NCI-H128 (cell line): ENCODE data around the gene FAM90A1.
"Not testable (repeated sequence)": the region's sequence is repeated elsewhere in the genome, so short reads cannot be mapped to it uniquely, and the experiment has no call there.

Experiments used
- DNase-seq: peaks from one replicate; lab custom pipeline; 2025; ENCODE audit not compliant: unreplicated experiment; lab: John Stamatoyannopoulos, UW

FAM90A1 gene, protein sequence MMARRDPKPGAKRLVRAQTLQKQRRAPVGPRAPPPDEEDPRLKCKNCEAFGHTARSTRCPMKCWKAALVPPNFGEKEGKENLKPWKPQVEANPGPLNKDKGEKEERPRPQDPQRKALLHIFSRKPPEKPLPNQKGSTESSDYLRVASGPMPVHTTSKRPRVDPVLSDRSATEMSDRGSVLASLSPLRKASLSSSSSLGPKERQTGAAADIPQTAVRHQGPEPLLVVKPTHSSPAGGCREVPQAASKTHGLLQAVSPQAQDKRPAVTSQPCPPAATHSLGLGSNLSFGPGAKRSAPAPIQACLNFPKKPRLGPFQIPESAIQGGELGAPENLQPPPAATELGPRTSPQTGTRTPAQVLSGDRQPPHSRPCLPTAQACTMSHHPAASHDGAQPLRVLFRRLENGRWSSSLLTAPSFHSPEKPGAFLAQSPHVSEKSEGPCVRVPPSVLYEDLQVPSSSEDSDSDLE

DNA sequence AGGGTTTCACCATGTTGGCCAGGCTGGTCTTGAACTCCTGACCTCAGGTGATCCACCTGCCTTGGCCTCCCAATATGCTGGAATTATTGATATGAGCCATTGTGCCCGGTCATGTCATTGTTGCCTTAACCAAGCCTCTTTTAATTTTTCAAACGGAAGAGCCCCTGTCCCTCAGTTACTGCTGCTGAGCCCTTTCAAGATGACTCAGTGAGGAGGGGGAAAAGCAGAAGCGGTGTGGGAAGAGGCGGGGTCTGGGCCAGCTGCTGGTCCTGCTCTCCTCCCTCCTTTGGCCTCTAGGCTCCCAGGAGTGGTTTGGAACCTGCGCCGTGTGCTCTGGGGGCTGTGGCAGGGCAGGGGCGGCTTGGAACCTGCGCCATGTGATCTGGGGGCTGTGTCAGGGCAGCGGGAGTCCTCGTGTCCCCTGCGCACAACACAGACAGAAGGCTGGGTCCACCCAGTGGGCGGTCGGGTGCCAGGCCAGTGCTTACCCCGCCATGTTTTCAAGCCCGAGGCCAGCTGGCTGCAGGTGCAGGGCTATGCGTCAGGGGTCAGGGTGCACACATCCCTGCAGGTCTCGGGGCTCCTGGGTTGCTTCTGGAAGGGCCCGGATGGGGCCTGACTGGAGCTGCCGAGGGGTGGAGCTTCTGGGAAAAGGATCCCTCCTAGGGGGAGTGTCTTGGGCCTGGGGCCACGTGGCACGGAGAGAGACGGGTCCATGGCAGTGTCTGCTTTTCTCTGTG, at the start of gene FAM90A1:
Gene FAM90A1, minus strand, starts transcription at position 627 of the 740 bp plus-strand sequence. CDS start 2,786 bp downstream, outside the sequence.
- DNase-seq: not testable (repeated sequence)

DNA sequence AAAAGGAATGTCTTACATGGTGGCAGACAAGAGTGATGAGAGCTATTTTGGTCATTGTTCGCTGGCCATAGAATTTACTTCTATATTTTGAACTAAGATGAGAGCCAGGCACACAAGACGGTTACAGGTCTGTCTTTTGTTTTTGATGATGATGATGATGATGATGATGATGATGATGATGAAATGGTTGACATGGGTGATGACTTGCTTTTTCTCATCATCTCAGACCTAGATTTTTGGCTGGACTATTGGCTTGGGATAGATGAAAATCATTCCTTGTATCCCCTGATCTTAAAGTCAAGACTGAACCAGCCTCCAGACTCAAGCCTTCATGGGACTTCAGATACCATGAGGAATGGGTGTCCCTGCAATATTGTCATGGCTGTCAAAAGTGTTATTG, 49.0 kb upstream of the FAM90A1 start:
- not testable (repeated sequence) for DNase-seq

DNA sequence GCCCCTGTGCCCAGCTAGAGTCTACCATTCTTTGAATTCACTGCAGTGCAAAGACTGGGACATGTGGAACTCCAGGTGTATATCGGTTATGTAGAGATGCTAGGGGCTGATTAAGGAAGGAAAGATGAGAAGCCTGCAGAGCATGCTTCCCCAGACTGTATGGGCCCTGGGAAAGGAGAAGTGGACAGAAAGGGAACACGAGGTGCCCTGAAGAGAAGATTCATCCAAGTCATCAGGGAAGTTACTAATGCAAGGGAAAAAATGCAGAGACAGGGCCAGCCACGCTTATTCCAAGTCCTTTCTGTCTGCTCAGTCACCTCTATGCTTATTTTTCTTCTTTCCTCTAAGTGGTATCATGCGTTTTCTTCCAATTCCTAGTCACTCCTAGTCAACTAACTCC, 39.3 kb upstream of the FAM90A1 start:
- DNase-seq: not testable (repeated sequence)

DNA sequence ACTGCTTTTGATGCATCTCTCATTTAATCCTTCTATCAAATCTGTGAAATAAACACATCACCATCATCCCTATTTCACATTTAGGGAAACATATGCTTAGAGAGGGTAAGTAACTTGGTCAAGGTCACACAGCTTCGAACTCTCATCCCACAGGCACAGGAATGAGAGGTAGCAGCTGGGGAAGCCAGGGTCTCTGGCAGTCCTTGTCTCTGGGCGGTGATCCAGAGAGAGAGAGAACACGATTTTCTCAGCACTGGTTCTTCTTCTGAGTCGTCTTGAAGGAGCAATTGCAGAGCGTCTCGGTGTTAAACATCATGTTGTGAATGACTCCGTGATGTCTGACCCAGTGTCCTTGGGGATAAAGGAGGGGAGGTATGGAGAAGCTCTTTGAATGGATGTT, 36.8 kb upstream of the FAM90A1 start:
- DNase-seq: not testable (repeated sequence)

DNA sequence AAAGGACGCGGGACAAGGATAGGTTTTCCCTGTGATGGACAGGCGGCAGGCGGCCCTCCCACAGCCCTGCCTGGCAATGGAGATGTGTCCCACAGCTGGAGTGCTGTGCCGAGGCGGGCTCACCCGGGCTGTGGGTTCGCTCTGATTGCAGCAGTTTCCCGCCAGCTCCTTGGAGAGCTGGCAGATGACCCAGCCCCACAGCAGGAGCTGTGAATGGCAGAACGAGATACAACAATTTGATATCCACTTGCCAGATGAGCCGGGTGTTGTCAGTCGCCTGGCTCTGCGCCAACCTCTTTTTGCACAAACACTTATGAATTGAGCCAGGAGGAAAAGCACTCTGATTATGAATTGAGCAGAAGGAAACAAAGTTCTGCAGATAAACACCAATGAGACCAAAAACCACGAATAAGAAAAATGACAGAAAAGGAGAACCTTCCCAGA, 33.7 kb upstream of the FAM90A1 start:
- DNase-seq: peak; percentile 37

DNA sequence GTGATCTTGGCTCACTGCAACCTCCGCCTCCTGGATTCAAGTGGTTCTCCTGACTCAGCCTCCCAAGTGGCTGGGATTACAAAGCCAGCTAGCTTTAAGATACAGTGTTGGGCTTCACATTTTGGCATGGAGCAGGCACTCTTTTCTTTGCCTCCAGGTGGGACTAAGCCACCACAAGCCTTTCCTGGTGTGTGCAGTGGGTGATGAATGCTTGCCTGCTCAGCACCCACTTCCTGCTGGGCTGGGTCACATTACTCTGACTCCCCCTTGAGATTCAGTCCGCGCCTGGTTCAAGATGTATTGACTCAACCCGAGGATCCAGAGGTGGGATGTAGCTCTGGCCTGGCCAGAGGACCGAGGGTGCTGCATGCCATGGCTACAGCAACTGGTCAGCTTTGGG, 28.9 kb upstream of the FAM90A1 start:
- DNase-seq: not testable (repeated sequence)

DNA sequence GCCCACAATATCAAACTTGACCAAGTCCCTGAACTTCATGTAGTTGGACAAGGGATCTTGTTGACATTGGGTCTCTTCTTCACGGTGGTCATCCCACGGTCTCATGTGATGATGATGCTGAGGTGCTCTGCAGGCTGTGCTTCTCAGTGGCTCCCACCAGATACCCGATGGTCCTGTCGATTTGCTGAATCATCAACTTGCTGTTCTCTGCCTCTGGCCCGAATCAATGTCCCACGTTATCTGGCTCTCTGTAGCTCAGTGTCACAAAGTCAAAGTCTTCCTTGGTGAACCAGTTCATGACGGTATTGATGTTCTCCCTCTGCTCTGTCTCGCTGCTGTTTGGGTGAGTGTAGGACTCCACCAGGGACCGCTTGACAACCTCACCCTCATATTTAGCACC, 27.3 kb upstream of the FAM90A1 start:
- not testable (repeated sequence) for DNase-seq

DNA sequence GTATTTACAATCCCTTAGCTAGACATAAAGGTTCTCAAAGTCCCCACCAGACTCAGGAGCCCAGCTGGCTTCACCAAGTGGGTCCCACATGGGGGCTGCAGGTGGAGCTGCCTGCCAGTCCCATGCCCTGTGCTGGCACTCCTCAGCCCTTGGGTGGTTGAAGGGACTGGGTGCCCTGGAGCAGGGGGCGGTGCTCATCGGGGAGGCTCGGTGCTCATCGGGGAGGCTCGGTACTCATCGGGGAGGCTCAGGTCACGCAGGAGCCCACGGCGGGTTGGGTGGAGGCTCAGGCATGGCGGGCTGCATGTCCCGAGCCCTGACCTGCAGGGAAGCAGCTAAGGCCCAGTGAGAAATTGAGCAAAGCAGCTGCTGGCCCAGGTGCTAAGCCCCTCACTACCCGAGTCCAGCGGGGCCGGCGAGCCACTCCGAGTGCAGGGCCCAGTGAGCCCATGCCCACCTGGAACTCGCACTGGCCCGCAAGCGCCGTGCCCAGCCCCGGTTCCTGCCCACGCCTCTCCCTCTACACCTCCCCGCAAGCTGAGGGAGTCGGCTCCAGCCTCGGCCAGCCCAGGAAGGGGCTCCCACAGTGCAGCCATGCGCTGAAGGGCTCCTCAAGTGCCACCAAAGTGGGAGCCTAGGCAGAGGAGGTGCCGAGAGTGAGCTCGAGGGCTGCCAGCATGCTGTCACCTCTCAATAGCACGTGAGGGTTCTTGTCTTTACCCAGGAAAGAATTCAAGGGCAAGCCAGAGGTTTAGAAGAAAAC, 24.8 kb upstream of the FAM90A1 start:
- DNase-seq: not testable (repeated sequence)

DNA sequence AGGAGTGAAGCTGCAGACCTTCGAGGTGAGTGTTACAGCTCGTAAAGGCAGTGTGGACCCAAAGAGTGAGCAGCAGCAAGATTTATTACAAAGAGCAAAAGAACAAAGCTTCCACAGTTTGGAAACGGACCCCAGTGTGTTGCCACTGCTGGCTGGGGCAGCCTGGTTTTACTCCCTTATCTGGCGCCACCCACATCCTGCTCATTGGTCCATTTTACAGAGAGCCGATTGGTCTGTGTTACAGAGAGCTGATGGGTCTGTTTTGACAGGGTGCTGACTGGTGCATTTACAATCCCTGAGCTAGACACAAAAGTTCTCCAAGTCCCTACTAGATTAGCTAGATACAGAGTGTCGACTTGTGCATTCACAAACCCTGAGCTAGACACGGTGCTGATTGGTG, 24.2 kb upstream of the FAM90A1 start:
- not testable (repeated sequence) for DNase-seq

DNA sequence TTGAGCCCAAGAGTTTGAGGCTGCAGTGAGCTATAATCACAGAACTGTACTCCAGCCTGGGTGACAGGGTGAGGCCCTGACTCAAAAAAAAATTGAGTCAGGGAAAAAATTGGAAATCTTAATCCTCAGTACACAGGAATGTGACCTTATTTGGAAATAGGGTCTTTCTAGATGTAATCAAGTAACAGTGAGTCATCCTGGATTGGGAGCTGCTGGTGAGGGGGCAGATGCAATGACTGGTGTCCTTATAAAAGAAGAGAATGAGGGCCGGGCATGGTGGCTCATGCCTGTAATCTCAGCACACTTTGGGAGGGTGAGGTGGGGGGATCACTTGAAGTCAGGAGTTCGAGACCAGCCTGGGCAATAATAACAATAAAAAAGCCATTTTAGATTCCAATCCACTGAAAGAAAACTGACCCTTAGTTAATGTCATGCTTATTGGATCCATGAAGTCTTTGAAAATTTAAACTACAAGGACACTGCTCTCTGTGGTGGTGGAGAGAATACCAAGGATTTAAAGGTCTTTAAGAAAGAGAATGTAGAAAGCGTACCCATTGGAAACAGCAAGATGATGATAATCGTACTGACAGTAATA, 19.6 kb upstream of the FAM90A1 start:
- not testable (repeated sequence) for DNase-seq

DNA sequence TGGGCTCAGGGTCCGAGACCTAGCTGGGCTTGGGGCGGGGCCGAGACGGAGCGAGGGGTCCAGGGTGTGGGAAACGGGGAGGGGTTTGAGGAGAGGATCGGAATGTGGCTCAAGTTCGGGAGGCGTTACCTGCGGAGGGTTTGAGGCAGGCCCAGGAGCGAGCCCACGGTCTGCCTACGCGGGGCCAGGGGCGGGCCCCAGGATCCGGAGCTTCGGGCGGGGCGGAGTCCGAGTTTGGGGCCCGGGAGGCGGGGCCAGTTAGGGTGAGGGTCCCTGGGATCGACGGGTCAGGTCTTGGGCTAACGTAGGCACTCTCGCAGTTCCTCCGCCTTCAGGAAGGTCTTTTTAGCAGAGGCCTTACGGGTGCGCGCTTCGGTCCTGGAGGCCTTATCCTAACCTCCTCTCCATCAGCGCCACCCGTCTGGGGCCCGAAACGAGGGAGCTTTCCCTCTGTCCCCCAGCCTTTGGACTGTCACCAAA, 16.3 kb upstream of the FAM90A1 start:
- not testable (repeated sequence) for DNase-seq

DNA sequence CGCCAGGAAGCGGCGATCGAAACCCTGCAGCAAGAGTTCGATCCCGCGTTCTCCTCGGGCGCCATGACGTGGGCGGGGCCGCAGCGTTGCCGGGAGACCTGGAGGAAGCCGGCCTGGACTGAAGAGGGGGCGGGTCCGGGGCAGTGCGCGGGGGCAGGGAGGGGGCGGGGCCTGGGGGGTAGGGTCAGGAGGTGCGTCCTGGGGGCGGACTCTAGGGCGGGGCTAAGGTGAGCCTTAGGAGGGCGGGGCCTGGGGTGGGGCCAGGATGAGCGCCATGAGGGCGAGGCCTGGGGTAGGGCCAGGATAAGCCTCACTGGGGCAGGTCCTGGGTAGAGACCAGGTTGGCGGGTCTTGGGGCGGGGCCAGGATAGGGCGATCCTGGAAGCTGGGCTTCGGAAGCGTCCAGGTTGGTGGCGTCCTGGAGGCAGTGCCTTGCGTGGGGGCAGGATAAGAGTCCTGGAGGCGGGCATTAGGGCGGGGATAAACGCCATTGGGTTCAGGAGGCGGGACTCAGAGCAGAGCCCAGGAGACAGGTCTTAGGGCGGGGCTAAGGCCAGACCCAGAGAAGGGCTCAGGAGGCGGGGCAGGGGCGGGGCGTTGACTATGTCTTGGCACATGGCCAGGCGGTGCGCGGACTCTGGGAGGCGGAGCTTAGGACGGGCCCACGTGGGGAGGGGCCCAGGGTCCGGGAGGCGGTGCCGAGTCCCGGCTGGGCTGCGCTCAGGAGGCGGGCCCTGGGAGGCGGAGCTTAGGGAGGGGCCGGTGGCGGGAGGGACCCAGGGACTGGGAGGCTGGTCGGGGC, 15.7 kb upstream of the FAM90A1 start:
- DNase-seq: peak; percentile 87

DNA sequence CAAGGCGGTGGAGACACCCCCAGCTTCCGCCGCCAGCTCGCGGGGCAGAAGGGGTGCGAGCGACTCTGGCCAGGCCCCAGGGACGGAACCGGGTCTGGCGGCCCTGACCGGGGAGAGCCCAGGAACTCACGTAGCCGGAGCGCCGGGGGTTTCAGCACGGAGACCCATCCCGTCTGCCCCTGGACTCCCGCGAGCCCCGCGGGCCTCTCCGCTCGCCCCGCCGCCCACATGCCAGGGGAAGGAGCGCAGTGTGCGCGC, 15.1 kb upstream of the FAM90A1 start:
- DNase-seq: not testable (repeated sequence)

DNA sequence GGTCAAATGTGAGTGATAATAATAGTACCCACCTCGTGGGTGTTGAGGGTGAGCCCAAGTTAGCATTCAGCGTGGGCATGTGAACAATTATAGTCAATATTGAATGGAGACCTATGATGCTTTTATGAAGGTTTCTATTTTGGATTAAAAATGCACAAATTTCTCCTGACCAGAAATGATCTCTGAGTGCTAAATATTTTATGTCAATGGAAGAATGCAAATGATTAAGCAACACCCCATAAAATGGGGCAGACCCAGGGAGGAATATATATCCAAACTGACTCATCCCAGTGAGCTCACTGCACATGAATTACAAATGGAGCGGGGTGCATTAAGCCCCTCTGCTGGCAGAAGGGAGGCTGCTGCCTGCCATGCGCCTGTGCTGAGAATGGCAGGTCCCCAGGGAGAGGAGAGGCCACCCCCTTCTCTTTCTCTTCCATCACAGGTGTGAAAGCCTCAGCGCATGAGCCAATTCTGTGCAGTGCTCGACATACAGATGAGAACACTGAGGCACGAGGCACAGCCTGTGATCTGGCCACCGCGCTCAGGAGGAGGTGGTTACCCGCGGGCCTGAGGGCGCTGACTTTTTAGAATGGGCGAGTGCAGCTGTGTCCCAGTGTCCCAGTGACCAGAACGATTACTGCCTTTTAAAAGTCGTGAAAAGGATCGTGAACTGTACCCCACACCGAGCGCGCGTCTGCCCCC, 14.7 kb upstream of the FAM90A1 start:
- DNase-seq: not testable (repeated sequence)

DNA sequence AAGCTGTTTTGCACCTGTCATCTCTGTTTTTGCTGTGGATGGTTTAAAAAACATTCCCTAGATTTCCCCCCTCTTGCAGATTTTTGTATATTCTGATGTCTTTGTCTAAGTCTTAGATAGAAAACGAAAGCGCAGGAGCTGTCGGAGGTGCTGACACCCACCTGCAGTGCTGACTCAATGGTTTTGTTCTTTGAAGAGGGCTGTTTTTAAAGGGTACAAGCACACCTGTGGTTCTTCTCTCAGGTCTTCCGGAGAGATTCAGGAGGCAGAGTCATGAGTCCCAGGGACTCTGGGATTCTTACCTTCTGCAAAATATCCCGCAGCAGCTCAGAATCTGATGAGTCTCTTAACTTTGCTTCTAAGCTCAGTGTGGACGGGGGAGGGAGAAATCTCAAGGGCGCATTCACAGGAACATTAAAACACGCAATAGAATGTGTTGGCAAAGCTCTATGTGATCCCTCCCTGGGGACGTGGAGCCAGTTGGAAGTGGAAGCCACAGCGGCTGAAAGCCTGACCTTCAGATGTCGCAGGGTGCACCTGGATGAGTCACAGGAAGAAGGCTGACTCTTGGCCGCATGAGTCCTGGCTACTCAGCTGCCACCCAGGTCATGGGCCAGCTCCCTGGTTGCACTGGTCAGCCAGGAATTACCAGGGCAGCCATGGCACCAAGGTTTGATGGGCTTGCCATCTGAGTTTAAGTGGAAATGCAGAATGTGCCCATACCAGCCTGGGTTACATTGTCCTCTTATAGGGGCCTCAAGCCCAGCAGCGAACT, 13.1 kb upstream of the FAM90A1 start:
- DNase-seq: not testable (repeated sequence)

DNA sequence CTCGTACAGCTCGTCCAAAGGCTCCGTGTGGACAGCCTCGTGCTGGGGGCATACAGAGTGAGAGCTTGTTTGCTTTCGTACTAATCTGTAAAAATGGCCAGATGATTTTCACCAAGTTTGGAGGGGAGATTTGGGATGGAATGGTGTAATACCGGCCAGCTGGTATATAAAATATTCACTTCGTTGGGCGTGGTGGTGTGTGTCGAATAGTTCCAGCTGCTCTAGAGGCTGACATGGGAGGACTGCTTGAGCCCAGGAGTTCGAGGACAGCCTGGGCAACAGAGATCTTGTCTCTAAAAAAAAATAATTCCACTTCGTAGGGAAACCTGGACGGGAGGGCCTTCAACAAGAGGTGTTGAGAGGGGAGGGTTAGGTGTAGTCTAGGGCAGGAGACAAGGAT, 9.6 kb upstream of the FAM90A1 start:
- not testable (repeated sequence) for DNase-seq

DNA sequence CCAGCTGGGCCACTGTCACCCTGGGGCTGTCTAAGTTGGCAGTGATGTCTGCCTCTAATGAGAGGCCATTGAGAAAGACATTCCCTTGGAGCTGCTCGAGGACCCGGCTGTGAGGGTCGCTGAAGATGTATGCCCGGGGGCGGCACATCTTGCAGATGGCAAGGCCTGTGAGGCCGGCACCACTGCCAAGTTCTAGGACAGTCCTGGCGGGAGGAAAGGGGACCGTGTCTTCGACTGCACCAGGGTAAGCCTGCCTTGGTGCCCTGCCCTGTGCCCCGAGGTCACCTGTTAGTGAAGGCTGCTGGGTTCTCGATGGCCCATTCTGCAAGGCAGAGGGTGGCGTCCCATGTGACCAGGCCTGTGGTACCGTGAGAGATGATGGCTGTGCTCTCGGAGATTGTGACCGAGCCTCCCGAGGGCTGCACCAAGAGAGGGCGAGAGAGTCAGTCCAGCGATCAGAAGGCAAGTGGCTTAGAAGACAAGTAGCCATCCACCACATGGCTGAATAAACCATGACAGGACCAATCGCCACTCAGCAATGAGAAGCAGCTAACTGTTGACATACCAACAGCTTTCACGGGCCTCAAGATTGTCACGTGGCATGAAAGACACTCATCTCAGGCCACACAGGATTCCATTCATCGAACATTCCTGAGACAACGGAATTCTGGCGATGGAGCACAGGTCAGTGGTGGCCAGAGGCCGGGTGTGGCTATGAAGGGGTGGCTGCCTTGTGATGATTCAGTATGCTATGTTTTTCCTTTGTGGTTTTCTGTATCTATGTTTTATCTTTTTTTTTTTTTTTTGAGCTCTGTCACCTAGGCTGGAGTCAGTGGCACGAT, 8.1 kb upstream of the FAM90A1 start:
- DNase-seq: not testable (repeated sequence)

DNA sequence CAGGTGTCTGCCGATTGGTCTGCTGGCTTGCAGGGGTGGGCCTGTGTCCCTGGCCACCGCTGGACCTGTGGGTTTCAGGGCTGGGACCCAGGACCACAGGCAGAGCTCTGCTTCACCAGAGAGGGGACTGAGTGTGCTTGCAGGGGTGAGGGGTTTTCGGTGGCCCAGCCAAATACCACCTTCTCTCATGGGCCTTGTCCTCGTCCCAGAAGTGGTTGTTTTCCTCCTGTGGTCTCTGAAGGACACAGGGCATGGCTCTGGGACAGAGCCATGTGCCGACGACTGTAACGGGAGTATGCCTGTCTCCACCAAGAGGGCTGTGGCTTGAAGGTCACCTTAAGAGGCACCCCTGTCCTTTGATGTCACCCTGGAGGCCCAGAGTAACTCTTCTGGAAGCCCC, 7.3 kb upstream of the FAM90A1 start:
- DNase-seq: not testable (repeated sequence)
